ENCODE measurements around the gene LSS. TPM values are rescaled to one million over a fixed set of nuclear protein-coding genes. Genes with fewer than 3 reads are reported as not detected.

Gene LSS
- 10 to 100 TPM; 41.9 to 57.6 TPM for polyA plus RNA-seq

GRCh38 chr21:46228345-46229051 lies at the start of gene LSS:
Gene LSS, minus strand, starts transcription at chr21:46228774. Its CDS starts 29 bp downstream, at chr21:46228745.
- Histone ChIP-seq H3K36me3 (ENCODE audit: control insufficient read depth in 2 of 2, insufficient read depth in 2 of 2, low read length in 1 of 2) (peaks cover 0 to 6% of the 10 kb centered on the region in 2 donors), H3K4me3 (ENCODE audit: low read depth in 1 of 2, low read length in 2 of 2) (peak within 1 kb of the TSS; percentile 91 to 96), H3K27me3 (ENCODE audit: control insufficient read depth in 1 of 2, insufficient read depth in 2 of 2, low read length in 2 of 2) (no peaks in the 10 kb centered on the region), H3K27ac (ENCODE audit: low read depth in 2 of 2, low read length in 1 of 2) (peak within 1 kb of the TSS; percentile 87 to 95), H3K9me3 (ENCODE audit: control insufficient read depth in 2 of 2, insufficient read depth in 1 of 2, low read depth in 1 of 2, low read length in 1 of 2) (no peaks in the 10 kb centered on the region), H3K4me1 (ENCODE audit: control insufficient read depth in 2 of 2, insufficient read depth in 2 of 2, low read length in 1 of 2) (peaks cover 0 to 14% of the 10 kb centered on the region in 2 donors)
- 0 to 1% methylated on average over 70 to 77 of the region's 77 CpGs for WGBS, 2 donors

- peaks cover 31 to 47% of the 10 kb centered on the region in 2 donors for H3K36me3 ChIP-seq (ENCODE audit: control insufficient read depth in 2 of 2, insufficient read depth in 2 of 2, low read length in 1 of 2)
- no peaks in the 10 kb centered on the region for H3K9me3 ChIP-seq (ENCODE audit: control insufficient read depth in 2 of 2, insufficient read depth in 1 of 2, low read depth in 1 of 2, low read length in 1 of 2)
- no peak overlapping the region for H3K4me3 ChIP-seq (ENCODE audit: low read depth in 1 of 2, low read length in 2 of 2)
- peaks cover 0 to 2% of the 10 kb centered on the region in 2 donors for H3K4me1 ChIP-seq (ENCODE audit: control insufficient read depth in 2 of 2, insufficient read depth in 2 of 2, low read length in 1 of 2)
- H3K27ac ChIP-seq (ENCODE audit: low read depth in 2 of 2, low read length in 1 of 2), result no peak overlapping the region
- H3K27me3 ChIP-seq (ENCODE audit: control insufficient read depth in 1 of 2, insufficient read depth in 2 of 2, low read length in 2 of 2), result no peaks in the 10 kb centered on the region
- 93 to 94% methylated on average over 11 of the region's 11 CpGs for WGBS, 2 donors
Observed at GRCh38 chr21:46274797-46275390, 46.3 kb upstream of the LSS start.

GRCh38 chr21:46273341-46273740 lies 44.8 kb upstream of the LSS start:
- Histone ChIP-seq H3K4me3 (ENCODE audit: low read depth in 1 of 2, low read length in 2 of 2) (no peak overlapping the region), H3K27me3 (ENCODE audit: control insufficient read depth in 1 of 2, insufficient read depth in 2 of 2, low read length in 2 of 2) (no peaks in the 10 kb centered on the region), H3K4me1 (ENCODE audit: control insufficient read depth in 2 of 2, insufficient read depth in 2 of 2, low read length in 1 of 2) (peaks cover 0 to 2% of the 10 kb centered on the region in 2 donors), H3K27ac (ENCODE audit: low read depth in 2 of 2, low read length in 1 of 2) (no peak overlapping the region), H3K9me3 (ENCODE audit: control insufficient read depth in 2 of 2, insufficient read depth in 1 of 2, low read depth in 1 of 2, low read length in 1 of 2) (no peaks in the 10 kb centered on the region), H3K36me3 (ENCODE audit: control insufficient read depth in 2 of 2, insufficient read depth in 2 of 2, low read length in 1 of 2) (peaks cover 29 to 43% of the 10 kb centered on the region in 2 donors)
- WGBS, 2 donors, result 96 to 99% methylated on average over 14 of the region's 14 CpGs

- H3K4me1 ChIP-seq (ENCODE audit: control insufficient read depth in 2 of 2, insufficient read depth in 2 of 2, low read length in 1 of 2), result no peaks in the 10 kb centered on the region
- no peaks in the 10 kb centered on the region for H3K27me3 ChIP-seq (ENCODE audit: control insufficient read depth in 1 of 2, insufficient read depth in 2 of 2, low read length in 2 of 2)
- WGBS, 2 donors, result 96 to 98% methylated on average over 10 of the region's 10 CpGs
- H3K4me3 ChIP-seq (ENCODE audit: low read depth in 1 of 2, low read length in 2 of 2), result no peak overlapping the region
- H3K36me3 ChIP-seq (ENCODE audit: control insufficient read depth in 2 of 2, insufficient read depth in 2 of 2, low read length in 1 of 2), result peaks cover 28 to 58% of the 10 kb centered on the region in 2 donors
- no peak overlapping the region for H3K27ac ChIP-seq (ENCODE audit: low read depth in 2 of 2, low read length in 1 of 2)
- H3K9me3 ChIP-seq (ENCODE audit: control insufficient read depth in 2 of 2, insufficient read depth in 1 of 2, low read depth in 1 of 2, low read length in 1 of 2), result no peaks in the 10 kb centered on the region
Observed at GRCh38 chr21:46269466-46269865, 40.9 kb upstream of the LSS start.

GRCh38 chr21:46268371-46268770 lies 39.8 kb upstream of the LSS start:
- H3K27me3 ChIP-seq (ENCODE audit: control insufficient read depth in 1 of 2, insufficient read depth in 2 of 2, low read length in 2 of 2), result no peaks in the 10 kb centered on the region
- H3K9me3 ChIP-seq (ENCODE audit: control insufficient read depth in 2 of 2, insufficient read depth in 1 of 2, low read depth in 1 of 2, low read length in 1 of 2), result no peaks in the 10 kb centered on the region
- no peak overlapping the region for H3K27ac ChIP-seq (ENCODE audit: low read depth in 2 of 2, low read length in 1 of 2)
- H3K36me3 ChIP-seq (ENCODE audit: control insufficient read depth in 2 of 2, insufficient read depth in 2 of 2, low read length in 1 of 2), result peaks cover 22 to 60% of the 10 kb centered on the region in 2 donors
- no peak overlapping the region for H3K4me3 ChIP-seq (ENCODE audit: low read depth in 1 of 2, low read length in 2 of 2)
- H3K4me1 ChIP-seq (ENCODE audit: control insufficient read depth in 2 of 2, insufficient read depth in 2 of 2, low read length in 1 of 2), result no peaks in the 10 kb centered on the region
- 91 to 94% methylated on average over 13 of the region's 13 CpGs for WGBS, 2 donors

GRCh38 chr21:46266946-46267345 lies 38.4 kb upstream of the LSS start:
- 92 to 93% methylated on average over 19 of the region's 19 CpGs for WGBS, 2 donors
- H3K9me3 ChIP-seq (ENCODE audit: control insufficient read depth in 2 of 2, insufficient read depth in 1 of 2, low read depth in 1 of 2, low read length in 1 of 2), result no peaks in the 10 kb centered on the region
- no peak overlapping the region for H3K27ac ChIP-seq (ENCODE audit: low read depth in 2 of 2, low read length in 1 of 2)
- no peaks in the 10 kb centered on the region for H3K27me3 ChIP-seq (ENCODE audit: control insufficient read depth in 1 of 2, insufficient read depth in 2 of 2, low read length in 2 of 2)
- H3K36me3 ChIP-seq (ENCODE audit: control insufficient read depth in 2 of 2, insufficient read depth in 2 of 2, low read length in 1 of 2), result peaks cover 20 to 46% of the 10 kb centered on the region in 2 donors
- H3K4me3 ChIP-seq (ENCODE audit: low read depth in 1 of 2, low read length in 2 of 2), result no peak overlapping the region
- H3K4me1 ChIP-seq (ENCODE audit: control insufficient read depth in 2 of 2, insufficient read depth in 2 of 2, low read length in 1 of 2), result no peaks in the 10 kb centered on the region

GRCh38 chr21:46265736-46266525 lies 37.4 kb upstream of the LSS start:
- Histone ChIP-seq H3K4me3 (ENCODE audit: low read depth in 1 of 2, low read length in 2 of 2) (no peak overlapping the region), H3K4me1 (ENCODE audit: control insufficient read depth in 2 of 2, insufficient read depth in 2 of 2, low read length in 1 of 2) (no peaks in the 10 kb centered on the region), H3K36me3 (ENCODE audit: control insufficient read depth in 2 of 2, insufficient read depth in 2 of 2, low read length in 1 of 2) (peaks cover 24 to 48% of the 10 kb centered on the region in 2 donors), H3K27ac (ENCODE audit: low read depth in 2 of 2, low read length in 1 of 2) (no peak overlapping the region), H3K27me3 (ENCODE audit: control insufficient read depth in 1 of 2, insufficient read depth in 2 of 2, low read length in 2 of 2) (no peaks in the 10 kb centered on the region), H3K9me3 (ENCODE audit: control insufficient read depth in 2 of 2, insufficient read depth in 1 of 2, low read depth in 1 of 2, low read length in 1 of 2) (no peaks in the 10 kb centered on the region)
- WGBS, 2 donors, result 85 to 88% methylated on average over 26 of the region's 26 CpGs

- Histone ChIP-seq H3K4me3 (ENCODE audit: low read depth in 1 of 2, low read length in 2 of 2) (no peak overlapping the region), H3K4me1 (ENCODE audit: control insufficient read depth in 2 of 2, insufficient read depth in 2 of 2, low read length in 1 of 2) (no peaks in the 10 kb centered on the region), H3K36me3 (ENCODE audit: control insufficient read depth in 2 of 2, insufficient read depth in 2 of 2, low read length in 1 of 2) (peaks cover 19 to 51% of the 10 kb centered on the region in 2 donors), H3K27me3 (ENCODE audit: control insufficient read depth in 1 of 2, insufficient read depth in 2 of 2, low read length in 2 of 2) (no peaks in the 10 kb centered on the region), H3K9me3 (ENCODE audit: control insufficient read depth in 2 of 2, insufficient read depth in 1 of 2, low read depth in 1 of 2, low read length in 1 of 2) (no peaks in the 10 kb centered on the region), H3K27ac (ENCODE audit: low read depth in 2 of 2, low read length in 1 of 2) (no peak overlapping the region)
- WGBS, 2 donors, result 86 to 89% methylated on average over 13 of the region's 13 CpGs
Observed at GRCh38 chr21:46264690-46265144, 36.1 kb upstream of the LSS start.

GRCh38 chr21:46264046-46264689 lies 35.6 kb upstream of the LSS start:
- Histone ChIP-seq H3K9me3 (ENCODE audit: control insufficient read depth in 2 of 2, insufficient read depth in 1 of 2, low read depth in 1 of 2, low read length in 1 of 2) (no peaks in the 10 kb centered on the region), H3K27ac (ENCODE audit: low read depth in 2 of 2, low read length in 1 of 2) (no peak overlapping the region), H3K4me1 (ENCODE audit: control insufficient read depth in 2 of 2, insufficient read depth in 2 of 2, low read length in 1 of 2) (no peaks in the 10 kb centered on the region), H3K4me3 (ENCODE audit: low read depth in 1 of 2, low read length in 2 of 2) (no peak overlapping the region), H3K27me3 (ENCODE audit: control insufficient read depth in 1 of 2, insufficient read depth in 2 of 2, low read length in 2 of 2) (no peaks in the 10 kb centered on the region), H3K36me3 (ENCODE audit: control insufficient read depth in 2 of 2, insufficient read depth in 2 of 2, low read length in 1 of 2) (peaks cover 16 to 48% of the 10 kb centered on the region in 2 donors)
- WGBS, 2 donors, result 92 to 94% methylated on average over 22 of the region's 22 CpGs
